ENCODE measurements around the gene KMT5B.
A peak's percentile ranks its signal among the peaks of the same experiment; 100 is the strongest.

Gene KMT5B

DNA sequence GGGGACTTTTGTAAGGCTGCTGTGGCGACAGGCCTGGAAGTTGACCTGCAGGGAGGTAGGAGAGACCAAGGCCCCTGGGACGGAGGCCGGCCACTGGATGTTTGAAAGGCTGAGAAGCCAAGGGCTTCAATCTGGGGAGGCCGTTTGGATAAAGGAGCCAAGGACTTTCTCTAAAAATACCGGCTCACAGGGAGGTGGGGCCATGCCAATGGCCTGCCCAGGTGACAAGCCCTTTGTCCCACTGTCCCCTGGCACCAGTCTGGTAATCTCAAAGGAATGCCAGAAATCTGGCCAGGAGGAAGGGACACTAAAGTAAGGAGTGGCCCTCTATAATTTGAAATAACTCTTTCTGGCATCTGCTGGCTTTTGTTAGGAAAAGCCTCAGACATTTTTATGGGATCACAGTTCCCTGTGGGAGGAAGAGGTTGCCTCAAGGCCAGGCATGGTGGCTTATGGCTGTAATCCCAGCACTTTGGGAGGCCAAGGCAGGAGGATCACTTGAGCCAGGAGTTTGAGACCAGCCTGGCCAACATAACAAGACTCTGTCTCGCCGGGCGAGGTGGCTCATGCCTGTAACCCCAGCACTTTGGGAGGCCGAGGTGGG is 90.1 kb downstream of the KMT5B start:
- no peak for DNase-seq (ENCODE audit: low read depth, low spot score)
- ChIA-PET CTCF (no interaction called here), POLR2A (no interaction called here)
- no peak overlapping the region for H3K4me3 ChIP-seq (ENCODE audit: low read depth, low read length)
- TF ChIP-seq, protein P1, sequence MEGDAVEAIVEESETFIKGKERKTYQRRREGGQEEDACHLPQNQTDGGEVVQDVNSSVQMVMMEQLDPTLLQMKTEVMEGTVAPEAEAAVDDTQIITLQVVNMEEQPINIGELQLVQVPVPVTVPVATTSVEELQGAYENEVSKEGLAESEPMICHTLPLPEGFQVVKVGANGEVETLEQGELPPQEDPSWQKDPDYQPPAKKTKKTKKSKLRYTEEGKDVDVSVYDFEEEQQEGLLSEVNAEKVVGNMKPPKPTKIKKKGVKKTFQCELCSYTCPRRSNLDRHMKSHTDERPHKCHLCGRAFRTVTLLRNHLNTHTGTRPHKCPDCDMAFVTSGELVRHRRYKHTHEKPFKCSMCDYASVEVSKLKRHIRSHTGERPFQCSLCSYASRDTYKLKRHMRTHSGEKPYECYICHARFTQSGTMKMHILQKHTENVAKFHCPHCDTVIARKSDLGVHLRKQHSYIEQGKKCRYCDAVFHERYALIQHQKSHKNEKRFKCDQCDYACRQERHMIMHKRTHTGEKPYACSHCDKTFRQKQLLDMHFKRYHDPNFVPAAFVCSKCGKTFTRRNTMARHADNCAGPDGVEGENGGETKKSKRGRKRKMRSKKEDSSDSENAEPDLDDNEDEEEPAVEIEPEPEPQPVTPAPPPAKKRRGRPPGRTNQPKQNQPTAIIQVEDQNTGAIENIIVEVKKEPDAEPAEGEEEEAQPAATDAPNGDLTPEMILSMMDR (IDR thresholded peaks at IDR 0.05; ENCODE audit: insufficient read depth, low read length, missing control alignments) = no peak

DNA sequence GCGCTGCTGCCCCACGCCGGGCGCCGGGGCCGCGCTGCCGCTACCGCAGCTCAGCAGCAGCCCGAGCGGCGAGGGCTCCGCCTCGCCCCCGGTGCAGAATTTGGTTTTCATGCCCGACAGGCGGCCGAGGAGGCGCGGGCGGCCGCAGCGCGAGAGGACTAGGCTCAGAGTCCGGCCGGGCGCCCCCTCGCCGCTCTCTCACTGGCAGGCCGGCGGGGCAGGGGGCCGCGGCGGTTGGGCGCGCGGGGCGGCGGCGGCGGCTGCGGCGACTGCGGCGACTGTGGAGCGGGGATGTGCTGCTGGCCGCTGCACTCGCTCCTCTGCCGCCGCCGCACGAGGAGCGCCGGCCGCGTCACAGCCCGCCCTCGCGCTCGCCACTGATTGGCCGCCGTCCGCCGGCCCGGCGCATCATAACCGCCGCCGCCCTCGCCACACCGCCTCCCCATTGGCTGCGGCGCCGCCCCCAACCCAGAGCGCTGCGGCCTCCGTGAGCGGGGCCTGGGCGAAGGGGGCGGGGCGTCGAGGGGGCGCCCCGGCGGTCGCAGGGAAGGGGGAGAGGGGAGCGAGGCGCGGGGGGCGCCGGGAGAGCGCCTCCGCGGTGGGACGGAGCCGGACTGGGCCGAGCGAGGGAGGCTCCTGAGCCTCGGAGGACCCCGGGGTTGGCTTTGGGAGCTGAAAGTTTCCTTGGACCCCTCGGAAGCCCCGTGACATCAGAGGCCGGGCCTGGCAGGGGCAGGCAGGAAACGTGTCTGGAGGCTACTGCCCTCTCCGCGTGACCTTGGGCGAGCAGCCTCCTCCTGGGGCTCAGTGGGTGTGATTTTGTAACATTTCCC is 91.8 kb downstream of the KMT5B start, which contains the start of gene CHKA:
Gene CHKA, minus strand, starts transcription at position 322 of the 833 bp plus-strand sequence. Its CDS starts 211 bp downstream, at position 111.
- DNase-seq (ENCODE audit: low read depth, low spot score) = no peak

DNA sequence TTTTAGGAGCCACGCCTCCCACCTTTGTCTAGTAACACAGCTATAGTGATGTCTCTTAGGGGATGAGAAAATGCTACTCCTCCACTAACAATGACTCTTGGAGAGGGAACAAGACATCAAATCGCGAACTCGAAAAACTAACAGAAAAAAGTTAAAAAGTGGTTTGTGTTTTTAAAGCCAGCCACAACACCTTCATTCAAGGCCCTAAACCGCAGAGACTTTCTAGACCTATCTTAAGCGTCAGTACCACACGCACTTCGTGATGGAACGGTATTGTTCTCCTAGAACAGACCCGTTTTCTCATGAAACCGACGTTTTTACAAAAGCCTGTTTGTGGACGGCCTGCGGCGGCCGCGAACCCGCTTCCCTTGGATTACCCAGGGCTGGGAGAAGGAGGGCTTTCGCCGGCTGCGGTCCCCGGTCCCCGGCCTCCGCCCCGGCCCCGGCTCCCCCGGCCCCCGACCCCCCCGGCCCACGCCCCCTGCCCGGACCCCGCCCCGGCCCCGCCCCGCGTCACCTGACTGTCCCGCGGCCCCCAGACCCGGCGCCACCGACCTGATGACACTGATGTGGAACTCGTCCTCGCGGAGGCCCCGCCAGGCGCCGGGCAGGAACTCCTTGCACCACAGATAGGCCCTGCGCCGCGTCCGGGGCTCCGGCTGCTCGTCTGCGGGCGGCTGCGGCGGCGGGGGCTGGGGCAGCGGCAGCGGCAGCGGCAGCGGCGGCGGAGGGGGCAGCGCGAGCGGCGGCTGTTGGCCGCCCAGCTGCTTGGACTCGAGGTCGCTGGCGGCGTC is 92.6 kb downstream of the KMT5B start:
- no peak for DNase-seq (ENCODE audit: low read depth, low spot score)
- H3K4me3 ChIP-seq (ENCODE audit: low read depth, low read length) = peak overlapping the region; percentile 63
- CTCF ChIA-PET = no interaction called here
- POLR2A ChIA-PET = no interaction called here
- TF ChIP-seq, protein P1 (IDR thresholded peaks at IDR 0.05; ENCODE audit: insufficient read depth, low read length, missing control alignments) = no peak

More for the DNA sequence above, 91.8 kb downstream of the KMT5B start, which contains the start of gene CHKA:
- TF ChIP-seq, protein P1 (IDR thresholded peaks at IDR 0.05; ENCODE audit: insufficient read depth, low read length, missing control alignments) = no peak
- POLR2A ChIA-PET = no interaction called here
- peak within 1 kb of the TSS; percentile 63 for H3K4me3 ChIP-seq (ENCODE audit: low read depth, low read length)
- CTCF ChIA-PET = no interaction called here

DNA sequence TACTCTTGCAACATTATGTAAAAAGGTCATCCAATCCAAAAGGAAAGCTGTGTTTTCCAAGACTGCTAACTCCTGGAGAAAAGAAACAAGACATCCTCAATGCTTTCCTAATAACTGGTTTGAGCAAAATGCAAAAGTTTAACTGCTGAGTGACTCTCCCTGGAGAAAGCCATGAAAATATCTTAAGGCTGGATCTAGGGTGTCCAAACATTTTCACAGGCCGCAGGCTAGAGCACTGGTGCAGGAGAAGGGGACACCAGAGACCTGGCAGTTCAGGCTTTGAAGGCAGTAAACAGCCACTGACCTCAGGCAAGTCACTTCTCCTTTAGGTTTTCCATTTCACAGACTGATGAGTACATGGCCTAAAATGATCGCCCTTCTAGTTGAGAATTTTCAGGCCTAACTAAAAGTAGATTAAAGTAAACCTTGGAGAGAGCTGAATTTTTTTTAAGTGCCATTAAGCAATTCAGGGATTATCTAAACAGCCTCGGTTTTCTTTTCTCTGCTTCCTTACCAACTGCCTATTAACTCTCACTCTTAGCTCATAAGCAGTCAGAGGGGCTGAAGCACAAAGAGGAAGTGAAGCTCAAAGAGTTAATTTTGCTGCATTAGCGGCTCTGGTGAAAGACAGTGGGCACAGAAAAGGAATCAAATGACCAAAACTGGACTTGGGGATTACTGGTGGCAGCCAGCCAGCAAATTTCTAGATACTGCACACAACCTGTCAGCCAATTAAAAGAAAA is 94.2 kb downstream of the KMT5B start:
- H3K4me3 ChIP-seq (ENCODE audit: low read depth, low read length) = no peak overlapping the region
- POLR2A ChIA-PET = no interaction called here
- DNase-seq (ENCODE audit: low read depth, low spot score) = no peak
- CTCF ChIA-PET = interaction anchor here (1.1 kb wide), 1 partner anchor 31 kb away, joined by 4 read pairs; no protein-coding TSS in a partner anchor
- TF ChIP-seq, protein P1 (IDR thresholded peaks at IDR 0.05; ENCODE audit: insufficient read depth, low read length, missing control alignments) = no peak

DNA sequence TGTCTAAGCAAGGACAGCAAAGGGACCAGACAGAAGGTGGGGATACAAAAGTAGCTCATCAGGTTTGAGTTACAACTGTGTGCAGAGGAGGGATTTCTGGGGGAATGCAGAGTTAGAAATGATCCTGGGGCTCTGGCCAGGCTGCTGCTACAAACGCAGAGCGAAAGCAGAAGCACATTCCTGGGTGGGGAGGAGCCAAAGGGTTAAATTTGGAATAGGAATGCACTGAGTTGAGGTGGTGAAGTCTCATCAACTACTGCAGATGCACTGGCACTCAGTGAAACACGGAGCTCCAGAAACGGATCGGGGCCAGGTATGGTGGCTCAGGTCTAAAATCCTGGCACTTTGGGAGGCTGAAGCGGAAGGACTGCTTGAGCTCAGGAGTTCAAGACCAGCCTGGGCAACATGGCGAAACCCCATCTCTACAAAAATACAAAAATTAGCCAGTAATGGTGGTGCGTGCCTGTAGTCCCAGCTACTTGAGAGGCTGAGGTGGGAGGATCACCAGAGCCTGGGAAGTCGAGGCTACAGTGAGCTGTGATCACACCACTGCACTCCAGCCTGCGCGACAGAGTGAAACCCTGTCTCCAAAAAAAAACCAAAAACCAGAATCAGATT is 95.1 kb downstream of the KMT5B start:
- DNase-seq (ENCODE audit: low read depth, low spot score) = no peak
- no peak overlapping the region for H3K4me3 ChIP-seq (ENCODE audit: low read depth, low read length)
- TF ChIP-seq, protein P1 (IDR thresholded peaks at IDR 0.05; ENCODE audit: insufficient read depth, low read length, missing control alignments) = no peak
- ChIA-PET POLR2A (no interaction called here), CTCF (interaction anchor here (1.1 kb wide), 2 partner anchors 19 to 30 kb away, joined by 3 to 4 read pairs; no protein-coding TSS in a partner anchor)
